GM21381 (cell line): ENCODE measurements around the gene USP32.
"Not testable (repeated sequence)": the region's sequence is repeated elsewhere in the genome, so short reads cannot be mapped to it uniquely, and the experiment has no call there.

ENCODE experiments used
- ATAC-seq: cut with Tn5 transposase; IDR thresholded peaks from one replicate; pipeline ENCODE4 v1.9.1; 2021; ENCODE audit warnings: mild to moderate bottlenecking, moderate library complexity; ENCODE audit not compliant: unreplicated experiment

The USP32 gene

GRCh38 chr17:60186846-60187745 is 204.8 kb downstream of the USP32 start:
- ATAC-seq: not testable (repeated sequence)

- not testable (repeated sequence) for ATAC-seq
These were observed 205.6 kb downstream of the USP32 start for GRCh38 chr17:60186372-60186771.

- ATAC-seq: not testable (repeated sequence)
These were observed 211.6 kb downstream of the USP32 start for GRCh38 chr17:60180380-60180779.

- not testable (repeated sequence) for ATAC-seq
These were observed 213.8 kb downstream of the USP32 start for GRCh38 chr17:60178180-60178579.

GRCh38 chr17:60176763-60177162 is 215.2 kb downstream of the USP32 start:
- ATAC-seq: not testable (repeated sequence)

GRCh38 chr17:60174767-60175166 is 217.2 kb downstream of the USP32 start:
- not testable (repeated sequence) for ATAC-seq

GRCh38 chr17:60174035-60174434 is 217.9 kb downstream of the USP32 start:
- ATAC-seq: no peak

- ATAC-seq: no peak
These were observed 218.6 kb downstream of the USP32 start for GRCh38 chr17:60173304-60173819.

- no peak for ATAC-seq
These were observed 220.2 kb downstream of the USP32 start for GRCh38 chr17:60171753-60172079.

- no peak for ATAC-seq
These were observed 220.8 kb downstream of the USP32 start for GRCh38 chr17:60170835-60171752.

- ATAC-seq: no peak
These were observed 221.8 kb downstream of the USP32 start for GRCh38 chr17:60169921-60170817.

GRCh38 chr17:60168654-60169053 is 223.3 kb downstream of the USP32 start:
- no peak for ATAC-seq

GRCh38 chr17:60167065-60167741 is 224.7 kb downstream of the USP32 start:
- ATAC-seq: no peak

- ATAC-seq: no peak
These were observed 226.0 kb downstream of the USP32 start for GRCh38 chr17:60165971-60166370.

GRCh38 chr17:60165223-60165622 is 226.7 kb downstream of the USP32 start:
- no peak for ATAC-seq

GRCh38 chr17:60164697-60165096 is 227.2 kb downstream of the USP32 start:
- ATAC-seq: no peak

GRCh38 chr17:60164164-60164563 is 227.8 kb downstream of the USP32 start:
- ATAC-seq: no peak

- no peak for ATAC-seq
These were observed 228.7 kb downstream of the USP32 start for GRCh38 chr17:60163108-60163784.

- ATAC-seq: no peak
These were observed 230.2 kb downstream of the USP32 start for GRCh38 chr17:60161598-60162330.
